ENCODE measurements around the gene MTMR12. TPM values are rescaled to one million over a fixed set of nuclear protein-coding genes. Genes with fewer than 3 reads are reported as not detected.
"Not testable (repeated sequence)": the region's sequence is repeated elsewhere in the genome, so short reads cannot be mapped to it uniquely, and the experiment has no call there.

Gene MTMR12
- total RNA-seq, 2 experiments from 2014 or later: 30.6 to 32.2 TPM

GRCh38 chr5:32283539-32284377 lies 29.0 kb downstream of the MTMR12 start:
- H3K27ac Mint-ChIP-seq: no peak overlapping the region
- no peak for DNase-seq
- H3K4me3 Mint-ChIP-seq: no peak overlapping the region
- peak; percentile 40 for ATAC-seq (ENCODE audit: low read depth)
- H3K36me3 Mint-ChIP-seq: peaks cover 21% of the 10 kb centered on the region
- peaks cover 21% of the 10 kb centered on the region for H3K4me1 Mint-ChIP-seq
- H3K27me3 Mint-ChIP-seq: no peaks in the 10 kb centered on the region
- no peaks in the 10 kb centered on the region for H3K9me3 Mint-ChIP-seq
- POLR2A ChIA-PET: interaction anchor here (1.1 kb wide), 1 partner anchor 10 kb away, joined by 3 read pairs; no protein-coding TSS in a partner anchor

GRCh38 chr5:32283061-32283460 lies 29.7 kb downstream of the MTMR12 start:
- no peak for DNase-seq
- Mint-ChIP-seq H3K27me3 (no peaks in the 10 kb centered on the region), H3K4me1 (peaks cover 24% of the 10 kb centered on the region), H3K36me3 (peaks cover 21% of the 10 kb centered on the region), H3K9me3 (no peaks in the 10 kb centered on the region), H3K27ac (no peak overlapping the region), H3K4me3 (no peak overlapping the region)
- no peak for ATAC-seq (ENCODE audit: low read depth)
- POLR2A ChIA-PET: no interaction called here

- H3K27me3 Mint-ChIP-seq: no peaks in the 10 kb centered on the region
- ATAC-seq (ENCODE audit: low read depth): no peak
Observed at GRCh38 chr5:32282633-32283032, 30.1 kb downstream of the MTMR12 start.

GRCh38 chr5:32281378-32282133 lies 31.2 kb downstream of the MTMR12 start:
- H3K36me3 Mint-ChIP-seq: peaks cover 24% of the 10 kb centered on the region
- ATAC-seq (ENCODE audit: low read depth); H3K4me3 Mint-ChIP-seq; DNase-seq; H3K27me3 Mint-ChIP-seq; H3K9me3 Mint-ChIP-seq: not testable (repeated sequence)
- peaks cover 31% of the 10 kb centered on the region for H3K4me1 Mint-ChIP-seq
- POLR2A ChIA-PET: interaction anchor here (0.7 kb wide), 1 partner anchor 16 kb away, joined by 3 read pairs; no protein-coding TSS in a partner anchor
- peak overlapping the region; percentile 68 for H3K27ac Mint-ChIP-seq

More at GRCh38 chr5:32282633-32283032, 30.1 kb downstream of the MTMR12 start:
- Mint-ChIP-seq H3K4me3 (no peak overlapping the region), H3K9me3 (no peaks in the 10 kb centered on the region), H3K36me3 (peaks cover 23% of the 10 kb centered on the region), H3K4me1 (peaks cover 28% of the 10 kb centered on the region), H3K27ac (no peak overlapping the region)
- POLR2A ChIA-PET: no interaction called here
- DNase-seq: no peak

GRCh38 chr5:32280656-32281081 lies 32.1 kb downstream of the MTMR12 start:
- peaks cover 24% of the 10 kb centered on the region for H3K36me3 Mint-ChIP-seq
- ATAC-seq (ENCODE audit: low read depth) (no peak), DNase-seq (no peak)
- peaks cover 35% of the 10 kb centered on the region for H3K4me1 Mint-ChIP-seq
- POLR2A ChIA-PET: no interaction called here
- no peaks in the 10 kb centered on the region for H3K9me3 Mint-ChIP-seq
- peak overlapping the region; percentile 84 for H3K27ac Mint-ChIP-seq
- peak overlapping the region; percentile 59 for H3K4me3 Mint-ChIP-seq
- no peaks in the 10 kb centered on the region for H3K27me3 Mint-ChIP-seq

- H3K4me3 Mint-ChIP-seq: no peak overlapping the region
Observed at GRCh38 chr5:32279786-32280185, 33.0 kb downstream of the MTMR12 start.

GRCh38 chr5:32279223-32279622 lies 33.5 kb downstream of the MTMR12 start:
- no peak for DNase-seq
- POLR2A ChIA-PET: no interaction called here
- Mint-ChIP-seq H3K27ac (no peak overlapping the region), H3K4me3 (no peak overlapping the region), H3K36me3 (peaks cover 27% of the 10 kb centered on the region), H3K9me3 (no peaks in the 10 kb centered on the region), H3K4me1 (peaks cover 33% of the 10 kb centered on the region), H3K27me3 (no peaks in the 10 kb centered on the region)
- no peak for ATAC-seq (ENCODE audit: low read depth)

More at GRCh38 chr5:32279786-32280185, 33.0 kb downstream of the MTMR12 start:
- H3K4me1 Mint-ChIP-seq: peaks cover 33% of the 10 kb centered on the region
- ATAC-seq (ENCODE audit: low read depth) (no peak), DNase-seq (no peak)
- H3K36me3 Mint-ChIP-seq: peaks cover 26% of the 10 kb centered on the region
- POLR2A ChIA-PET: no interaction called here
- no peaks in the 10 kb centered on the region for H3K27me3 Mint-ChIP-seq
- peak overlapping the region; percentile 52 for H3K27ac Mint-ChIP-seq
- H3K9me3 Mint-ChIP-seq: no peaks in the 10 kb centered on the region

GRCh38 chr5:32278406-32278805 lies 34.3 kb downstream of the MTMR12 start:
- POLR2A ChIA-PET: no interaction called here
- Mint-ChIP-seq H3K4me3 (no peak overlapping the region), H3K36me3 (peaks cover 33% of the 10 kb centered on the region), H3K27me3 (no peaks in the 10 kb centered on the region), H3K4me1 (peaks cover 31% of the 10 kb centered on the region), H3K9me3 (no peaks in the 10 kb centered on the region), H3K27ac (no peak overlapping the region)
- DNase-seq (no peak), ATAC-seq (ENCODE audit: low read depth) (no peak)

GRCh38 chr5:32277798-32278197 lies 34.9 kb downstream of the MTMR12 start:
- Mint-ChIP-seq H3K4me1 (peaks cover 29% of the 10 kb centered on the region), H3K27ac (peak overlapping the region; percentile 60), H3K4me3 (peak overlapping the region; percentile 27), H3K27me3 (no peaks in the 10 kb centered on the region), H3K36me3 (peaks cover 37% of the 10 kb centered on the region), H3K9me3 (no peaks in the 10 kb centered on the region)
- no peak for DNase-seq
- no peak for ATAC-seq (ENCODE audit: low read depth)
- POLR2A ChIA-PET: no interaction called here

GRCh38 chr5:32276173-32276853 lies 36.4 kb downstream of the MTMR12 start:
- Mint-ChIP-seq H3K27me3 (no peaks in the 10 kb centered on the region), H3K4me3 (peak overlapping the region; percentile 49), H3K27ac (peak overlapping the region; percentile 82), H3K4me1 (peaks cover 29% of the 10 kb centered on the region), H3K9me3 (no peaks in the 10 kb centered on the region), H3K36me3 (peaks cover 36% of the 10 kb centered on the region)
- ATAC-seq (ENCODE audit: low read depth): peak; percentile 80
- POLR2A ChIA-PET: interaction anchor here (0.6 kb wide), 2 partner anchors 27 to 569 kb away, joined by 3 read pairs; no protein-coding TSS in a partner anchor
- DNase-seq: no peak

- H3K27ac Mint-ChIP-seq: no peak overlapping the region
- peaks cover 31% of the 10 kb centered on the region for H3K36me3 Mint-ChIP-seq
- H3K27me3 Mint-ChIP-seq: no peaks in the 10 kb centered on the region
- H3K9me3 Mint-ChIP-seq: no peaks in the 10 kb centered on the region
- H3K4me3 Mint-ChIP-seq: no peak overlapping the region
- ATAC-seq (ENCODE audit: low read depth) (no peak), DNase-seq (no peak)
- H3K4me1 Mint-ChIP-seq: peaks cover 22% of the 10 kb centered on the region
- POLR2A ChIA-PET: no interaction called here
Observed at GRCh38 chr5:32275396-32275741, 37.4 kb downstream of the MTMR12 start.

GRCh38 chr5:32274548-32275395 lies 38.0 kb downstream of the MTMR12 start:
- POLR2A ChIA-PET: no interaction called here
- ATAC-seq (ENCODE audit: low read depth) (no peak), DNase-seq (no peak)
- Mint-ChIP-seq H3K27ac (no peak overlapping the region), H3K4me1 (peaks cover 19% of the 10 kb centered on the region), H3K27me3 (no peaks in the 10 kb centered on the region), H3K9me3 (no peaks in the 10 kb centered on the region), H3K4me3 (no peak overlapping the region), H3K36me3 (peaks cover 37% of the 10 kb centered on the region)
